ENCODE results near the gene CDH24. TPM values are rescaled to one million over a fixed set of nuclear protein-coding genes. Genes with fewer than 3 reads are reported as not detected.

The CDH24 gene
- total and polyA plus RNA-seq, 2 of the 13 experiments (the other 11 are each of a cell fraction or from before 2014, with no cell fraction given), result 0.69 to 0.99 TPM

GRCh38 chr14:23104591-23105347, 47.4 kb upstream of the CDH24 start, which contains the start of gene CIROP (continued):
- TF ChIP-seq KMT2A (CRISPR knock-in tag; IDR thresholded peaks at IDR 0.05) (peak; percentile 38; the same call in 1 of the 2 replicates), FOXA1 (IDR thresholded peaks at IDR 0.05) (no peak), FOXA1 (CRISPR knock-in tag; IDR thresholded peaks at IDR 0.05) (0 out of 2 replicates have a peak, but pooled peaks have one; percentile 6), HHEX (CRISPR knock-in tag; IDR thresholded peaks at IDR 0.05) (0 out of 2 replicates have a peak, but pooled peaks have one; percentile 9), ZNF281 (CRISPR knock-in tag; IDR thresholded peaks at IDR 0.05; ENCODE audit: borderline replicate concordance) (peak; percentile 38; the same call in 1 of the 2 replicates), LCORL (IDR thresholded peaks at IDR 0.05) (no peak), LCORL (CRISPR knock-in tag; IDR thresholded peaks at IDR 0.05) (peak; percentile 30; the same call in 1 of the 2 replicates), HIC2 (CRISPR knock-in tag; IDR thresholded peaks at IDR 0.05; ENCODE audit: low read depth) (no peak), REST (IDR thresholded peaks at IDR 0.05; ENCODE audit: borderline replicate concordance in 1 of 2, low read depth in 1 of 2, low read length in 2 of 2) (0 out of 4 replicates have a peak, but pooled peaks of 1 of the 2 experiments have one; percentile 7), MXD4 (CRISPR knock-in tag; IDR thresholded peaks at IDR 0.05) (peak; percentile 39; the same call in 1 of the 2 replicates), CREM (IDR thresholded peaks at IDR 0.05) (no peak), CREM (CRISPR knock-in tag; IDR thresholded peaks at IDR 0.05) (0 out of 2 replicates have a peak, but pooled peaks have one; percentile 6), ZNF230 (CRISPR knock-in tag; IDR thresholded peaks at IDR 0.05) (0 out of 2 replicates have a peak, but pooled peaks have one; percentile 20), EZH2 (conservative IDR thresholded peaks at IDR 0.05; ENCODE audit: low read depth, low read length) (0 out of 2 replicates have a peak, but pooled peaks have one; percentile 20), CHD4 (IDR thresholded peaks at IDR 0.05; ENCODE audit: borderline replicate concordance, low read length) (0 out of 2 replicates have a peak, but pooled peaks have one; percentile 14), JUND (CRISPR knock-in tag; IDR thresholded peaks at IDR 0.05) (0 out of 2 replicates have a peak, but pooled peaks have one; percentile 38), IKZF5 (CRISPR knock-in tag; IDR thresholded peaks at IDR 0.05) (peak; percentile 44; the same call in 1 of the 2 replicates)
